Progenitor cell of endocrine pancreas (in vitro differentiated cells): ENCODE measurements around the gene SLC35F3. TPM values are rescaled to one million over a fixed set of nuclear protein-coding genes. Genes with fewer than 3 reads are reported as not detected.
A peak's percentile ranks its signal among the peaks of the same experiment; 100 is the strongest.

Experiments used
- DNase-seq: peaks from one replicate; pipeline ENCODE4 v3.0.0; 2021; ENCODE audit warnings: low spot score; ENCODE audit not compliant: unreplicated experiment
- H3K27ac Mint-ChIP-seq: 2 replicates; pipeline ENCODE4 v1.8.0; 2021; ENCODE audit warnings: mild to moderate bottlenecking, moderate library complexity, mixed read lengths
- H3K27me3 Mint-ChIP-seq: 2 replicates; pipeline ENCODE4 v1.8.0; 2021; ENCODE audit warnings: mixed read lengths
- H3K36me3 Mint-ChIP-seq: 2 replicates; pipeline ENCODE4 v1.8.0; 2022; ENCODE audit warnings: mixed read lengths; ENCODE audit not compliant: insufficient read depth
- H3K4me1 Mint-ChIP-seq: 2 replicates; pipeline ENCODE4 v1.8.0; 2021; ENCODE audit warnings: low read depth, mixed read lengths
- H3K4me3 Mint-ChIP-seq: 2 replicates; pipeline ENCODE4 v1.8.0; 2021; ENCODE audit warnings: low read depth, mild to moderate bottlenecking, moderate library complexity, mixed read lengths
- H3K9me3 Mint-ChIP-seq: 2 replicates; pipeline ENCODE4 v1.8.0; 2021; ENCODE audit warnings: low read depth, mixed read lengths
- total RNA-seq: library from RNA; stranded (reverse); gene quantifications from 2 replicates; pipeline ENCODE4 v1.2.1, GENCODE V29; 2021
- TF ChIP-seq, protein P1 (sequence below): fragments of 200-600 bp; sonication (generic); IDR thresholded peaks from one replicate; pipeline ENCODE4 v1.5.0; 2021; ENCODE audit warnings: antibody characterized with exemption, mild to moderate bottlenecking; ENCODE audit not compliant: unreplicated experiment

SLC35F3 gene
- total RNA-seq, 1 donor from 2014 or later = 0.74 TPM

DNA sequence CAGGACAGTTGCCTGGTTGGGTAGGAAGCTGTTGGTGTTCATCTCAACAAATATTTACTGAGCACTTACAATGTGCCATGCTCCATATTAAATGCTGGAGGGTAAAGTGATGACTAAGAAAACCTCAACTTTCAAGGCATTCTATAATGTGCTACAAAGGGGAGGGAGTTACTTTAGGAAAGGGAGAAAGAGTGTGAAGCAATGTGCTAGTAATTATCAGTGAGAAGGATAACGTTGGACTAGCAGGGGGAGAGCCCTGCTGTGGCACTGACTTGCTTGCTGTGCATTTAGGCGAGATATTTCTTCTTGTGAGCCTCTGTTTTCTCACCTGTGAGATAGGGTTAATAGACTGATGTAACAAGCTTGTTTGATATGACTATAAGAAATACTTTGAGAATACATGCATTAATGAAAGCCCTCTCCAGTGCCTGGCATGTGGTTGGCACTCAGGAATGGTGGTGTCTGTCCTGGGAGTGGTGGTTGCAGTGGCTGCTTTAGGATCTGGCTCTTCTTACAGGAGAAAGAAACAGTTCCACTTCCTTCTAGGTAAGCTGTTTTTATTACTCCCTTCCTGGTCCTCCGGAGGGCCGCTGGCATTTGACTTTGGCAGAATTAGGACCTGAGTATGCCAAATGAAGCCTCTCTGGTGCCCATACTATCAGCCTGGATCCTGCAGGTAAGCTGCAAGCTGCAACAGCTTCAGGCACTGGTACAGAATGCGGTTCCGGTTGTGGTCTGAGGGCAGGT lies 357.7 kb downstream of the SLC35F3 start:
- TF ChIP-seq, protein P1, sequence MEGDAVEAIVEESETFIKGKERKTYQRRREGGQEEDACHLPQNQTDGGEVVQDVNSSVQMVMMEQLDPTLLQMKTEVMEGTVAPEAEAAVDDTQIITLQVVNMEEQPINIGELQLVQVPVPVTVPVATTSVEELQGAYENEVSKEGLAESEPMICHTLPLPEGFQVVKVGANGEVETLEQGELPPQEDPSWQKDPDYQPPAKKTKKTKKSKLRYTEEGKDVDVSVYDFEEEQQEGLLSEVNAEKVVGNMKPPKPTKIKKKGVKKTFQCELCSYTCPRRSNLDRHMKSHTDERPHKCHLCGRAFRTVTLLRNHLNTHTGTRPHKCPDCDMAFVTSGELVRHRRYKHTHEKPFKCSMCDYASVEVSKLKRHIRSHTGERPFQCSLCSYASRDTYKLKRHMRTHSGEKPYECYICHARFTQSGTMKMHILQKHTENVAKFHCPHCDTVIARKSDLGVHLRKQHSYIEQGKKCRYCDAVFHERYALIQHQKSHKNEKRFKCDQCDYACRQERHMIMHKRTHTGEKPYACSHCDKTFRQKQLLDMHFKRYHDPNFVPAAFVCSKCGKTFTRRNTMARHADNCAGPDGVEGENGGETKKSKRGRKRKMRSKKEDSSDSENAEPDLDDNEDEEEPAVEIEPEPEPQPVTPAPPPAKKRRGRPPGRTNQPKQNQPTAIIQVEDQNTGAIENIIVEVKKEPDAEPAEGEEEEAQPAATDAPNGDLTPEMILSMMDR = no peak
- H3K27ac Mint-ChIP-seq = no peak overlapping the region

DNA sequence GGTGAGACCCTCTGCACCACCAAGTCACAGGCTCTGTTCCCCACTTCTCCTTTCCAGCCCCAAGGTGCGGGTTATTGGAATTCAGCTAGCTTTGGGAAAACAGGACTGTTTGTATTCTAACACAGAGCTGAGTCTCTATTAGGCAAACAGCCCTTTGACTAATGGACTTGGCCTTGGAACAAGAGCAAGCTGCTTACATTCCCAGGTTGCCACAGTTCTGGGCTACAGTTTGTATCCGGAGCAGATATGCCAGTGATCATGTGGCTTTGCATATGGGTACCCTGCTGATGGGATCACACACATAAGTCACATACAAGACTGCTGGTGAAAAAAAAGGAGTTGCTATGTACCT lies 358.3 kb downstream of the SLC35F3 start:
- TF ChIP-seq, protein P1 = no peak
- peaks cover 7% of the 10 kb centered on the region for H3K27me3 Mint-ChIP-seq
- DNase-seq = no peak

More for the DNA sequence above, 357.7 kb downstream of the SLC35F3 start:
- peaks cover 7% of the 10 kb centered on the region for H3K27me3 Mint-ChIP-seq
- no peaks in the 10 kb centered on the region for H3K36me3 Mint-ChIP-seq
- no peak for DNase-seq
- H3K4me1 Mint-ChIP-seq = peaks cover 13% of the 10 kb centered on the region
- no peak overlapping the region for H3K4me3 Mint-ChIP-seq
- H3K9me3 Mint-ChIP-seq = peaks cover 14% of the 10 kb centered on the region

DNA sequence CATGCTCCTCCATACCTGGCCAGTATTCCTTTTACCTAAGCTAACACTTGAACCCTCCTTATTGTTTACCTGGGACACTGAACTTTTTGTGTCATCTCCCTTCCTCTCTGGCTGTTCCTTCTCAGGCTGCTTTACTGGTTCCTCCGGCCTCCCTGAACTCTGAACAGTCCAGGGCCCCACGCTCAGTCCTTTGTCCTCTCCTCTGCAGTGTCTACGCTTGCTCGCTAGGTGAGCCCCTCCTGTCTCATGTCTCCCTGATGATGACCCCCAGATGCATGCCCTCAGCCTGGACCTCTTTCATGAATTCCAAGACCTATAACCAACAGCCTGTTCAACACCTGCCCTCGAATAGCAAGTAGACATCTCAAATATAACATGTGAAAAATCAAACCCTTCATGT lies 360.4 kb downstream of the SLC35F3 start:
- Mint-ChIP-seq H3K4me1 (peaks cover 13% of the 10 kb centered on the region), H3K27me3 (peaks cover 7% of the 10 kb centered on the region), H3K4me3 (no peak overlapping the region), H3K27ac (peak overlapping the region; percentile 15), H3K9me3 (no peaks in the 10 kb centered on the region), H3K36me3 (no peaks in the 10 kb centered on the region)
- no peak for DNase-seq
- TF ChIP-seq, protein P1 = no peak

More for the DNA sequence above, 358.3 kb downstream of the SLC35F3 start:
- Mint-ChIP-seq H3K9me3 (peaks cover 8% of the 10 kb centered on the region), H3K4me1 (peaks cover 13% of the 10 kb centered on the region), H3K36me3 (no peaks in the 10 kb centered on the region), H3K4me3 (no peak overlapping the region), H3K27ac (no peak overlapping the region)

DNA sequence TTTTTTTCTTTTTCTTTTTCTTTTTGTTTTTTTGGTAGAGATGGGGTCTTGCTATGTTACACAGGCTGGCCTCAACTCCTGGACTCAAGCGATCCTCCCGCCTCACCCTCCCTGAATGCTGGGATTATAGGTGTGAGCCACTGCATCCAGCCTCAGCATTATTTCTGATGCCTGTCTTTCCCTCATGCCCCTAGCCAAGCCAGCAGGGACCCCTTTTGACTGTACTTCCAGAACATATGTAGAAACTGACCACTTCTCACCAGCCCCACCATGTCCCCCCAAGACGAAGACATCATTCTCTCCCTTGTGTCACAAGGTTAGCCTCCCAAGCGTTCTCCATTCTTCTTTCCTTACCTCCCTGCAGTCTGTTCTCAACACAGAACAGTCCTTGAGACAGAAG lies 360.8 kb downstream of the SLC35F3 start:
- H3K9me3 Mint-ChIP-seq = no peaks in the 10 kb centered on the region
- no peak overlapping the region for H3K4me3 Mint-ChIP-seq
- DNase-seq = no peak
- TF ChIP-seq, protein P1 = no peak
- H3K27me3 Mint-ChIP-seq = peaks cover 7% of the 10 kb centered on the region
- H3K27ac Mint-ChIP-seq = peak overlapping the region; percentile 14
- no peaks in the 10 kb centered on the region for H3K36me3 Mint-ChIP-seq
- peaks cover 13% of the 10 kb centered on the region for H3K4me1 Mint-ChIP-seq

DNA sequence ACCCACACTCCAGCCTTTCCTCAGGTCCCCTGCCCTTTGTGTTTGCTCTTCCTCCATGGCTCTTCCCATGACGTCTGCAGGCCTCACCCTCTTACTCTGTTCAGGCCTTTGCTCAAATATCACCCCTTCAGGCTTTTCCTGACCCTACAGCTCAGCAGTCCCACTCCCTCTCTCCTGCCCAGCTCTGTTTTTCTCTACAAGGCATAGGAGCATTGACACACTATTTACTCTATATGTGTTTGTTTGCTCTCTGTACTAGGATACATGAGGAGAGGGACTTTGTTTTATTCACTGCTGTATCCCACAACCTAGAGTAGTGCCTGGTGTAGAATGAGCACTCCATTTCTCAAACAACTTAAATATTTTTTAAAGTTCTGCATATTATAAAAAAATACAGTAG lies 361.4 kb downstream of the SLC35F3 start:
- peaks cover 13% of the 10 kb centered on the region for H3K4me1 Mint-ChIP-seq
- TF ChIP-seq, protein P1 = no peak
- H3K36me3 Mint-ChIP-seq = no peaks in the 10 kb centered on the region
- no peaks in the 10 kb centered on the region for H3K9me3 Mint-ChIP-seq
- peak overlapping the region; percentile 14 for H3K27ac Mint-ChIP-seq
- H3K27me3 Mint-ChIP-seq = peaks cover 4% of the 10 kb centered on the region
- no peak for DNase-seq
- H3K4me3 Mint-ChIP-seq = no peak overlapping the region
